Mesenchymal stem cell (in vitro differentiated cells and primary cell): Measurements from ENCODE around the gene IL22.

Experiments
- DNase-seq: peaks from one replicate; pipeline ENCODE4 v3.0.0-alpha.2; 2013
- H2AFZ ChIP-seq: one replicate; pipeline ENCODE4 v1.6.1; 2013; ENCODE audit warnings: low read depth, mild to moderate bottlenecking, control low read depth, inconsistent platforms, low read length, moderate library complexity
- H2AK5ac ChIP-seq: 2 replicates; pipeline ENCODE4 v1.6.1; 2013; ENCODE audit warnings: low read length, moderate library complexity, mild to moderate bottlenecking, inconsistent platforms; ENCODE audit not compliant: severe bottlenecking
- H2BK120ac ChIP-seq: one replicate; pipeline ENCODE4 v1.6.1; 2013; ENCODE audit warnings: low read depth, mild to moderate bottlenecking, inconsistent platforms, low read length, moderate library complexity
- H2BK12ac ChIP-seq, 2 experiments: one replicate each; pipeline ENCODE4 v1.6.1; 2013; ENCODE audit warnings: inconsistent platforms in 2 of 2, low read length in 2 of 2, mild to moderate bottlenecking in 2 of 2, moderate library complexity in 2 of 2, control low read depth in 1 of 2
- H2BK15ac ChIP-seq: one replicate; pipeline ENCODE4 v1.6.1; 2013; ENCODE audit warnings: mild to moderate bottlenecking, low read depth, inconsistent platforms; ENCODE audit not compliant: poor library complexity, severe bottlenecking
- H2BK5ac ChIP-seq: 2 replicates; pipeline ENCODE4 v1.6.1; 2013; ENCODE audit warnings: low read depth, mild to moderate bottlenecking, low read length, control low read depth, inconsistent platforms; ENCODE audit not compliant: poor library complexity, severe bottlenecking
- H3K14ac ChIP-seq, 2 experiments: one replicate each; pipeline ENCODE4 v1.6.1; 2013; ENCODE audit warnings: inconsistent platforms in 2 of 2, low read length in 2 of 2, control low read depth in 1 of 2, mild to moderate bottlenecking in 1 of 2, moderate library complexity in 1 of 2
- H3K18ac ChIP-seq, 2 experiments: one replicate each; pipeline ENCODE4 v1.6.1; 2013; ENCODE audit warnings: inconsistent platforms in 2 of 2, low read length in 2 of 2, control low read depth in 1 of 2, low read depth in 1 of 2, mild to moderate bottlenecking in 1 of 2
- H3K23ac ChIP-seq, 2 experiments: one replicate each; pipeline ENCODE4 v1.6.1; 2013; ENCODE audit warnings: inconsistent platforms in 2 of 2, low read length in 2 of 2, mild to moderate bottlenecking in 2 of 2, moderate library complexity in 2 of 2, control low read depth in 1 of 2
- H3K27ac ChIP-seq: 2 replicates; pipeline ENCODE4 v1.5.1; 2013; ENCODE audit warnings: mild to moderate bottlenecking, moderate library complexity, low read length, control low read depth, inconsistent platforms; ENCODE audit not compliant: poor library complexity, severe bottlenecking
- H3K27me3 ChIP-seq, 2 experiments: 2 replicates each; pipeline versions ENCODE4 v1.6.1 to v1.7.0; 2013; ENCODE audit warnings: low read length in 2 of 2, mild to moderate bottlenecking in 2 of 2, moderate library complexity in 2 of 2, control low read depth in 1 of 2, inconsistent platforms in 1 of 2; ENCODE audit not compliant: control insufficient read depth in 1 of 2, insufficient read depth in 1 of 2
- H3K36me3 ChIP-seq, 2 experiments: 2 replicates each; pipeline versions ENCODE4 v1.6.1 to v1.7.0; 2013; ENCODE audit warnings: low read length in 2 of 2, control low read depth in 1 of 2, inconsistent platforms in 1 of 2, low read depth in 1 of 2, mild to moderate bottlenecking in 1 of 2; ENCODE audit not compliant: insufficient read depth in 2 of 2, control insufficient read depth in 1 of 2
- H3K4ac ChIP-seq, 2 experiments: one replicate each; pipeline ENCODE4 v1.6.1; 2013; ENCODE audit warnings: inconsistent platforms in 2 of 2, low read length in 2 of 2, mild to moderate bottlenecking in 2 of 2, moderate library complexity in 2 of 2, control low read depth in 1 of 2, low read depth in 1 of 2
- H3K4me1 ChIP-seq: 2 replicates; pipeline ENCODE4 v1.6.1; 2013; ENCODE audit warnings: low read depth, low read length, control low read depth; ENCODE audit not compliant: control insufficient read depth, insufficient read depth
- H3K4me2 ChIP-seq: 2 replicates; pipeline ENCODE4 v1.6.1; 2013; ENCODE audit warnings: low read length, mild to moderate bottlenecking, inconsistent platforms; ENCODE audit not compliant: poor library complexity, severe bottlenecking
- H3K4me3 ChIP-seq, 2 experiments: 2 replicates each; pipeline versions ENCODE4 v1.5.1 to v1.7.0; 2013; ENCODE audit warnings: low read length in 2 of 2, mild to moderate bottlenecking in 2 of 2, control low read depth in 1 of 2, low read depth in 1 of 2; ENCODE audit not compliant: insufficient read depth in 1 of 2
- H3K79me1 ChIP-seq: replicated peaks from 2 replicates; pipeline ENCODE4 v1.6.1; 2013; ENCODE audit warnings: mild to moderate bottlenecking, control low read depth, low read length, inconsistent platforms; ENCODE audit not compliant: poor library complexity, severe bottlenecking
- H3K9ac ChIP-seq: 2 replicates; pipeline ENCODE4 v1.7.0; 2013; ENCODE audit warnings: mild to moderate bottlenecking, low read length, moderate library complexity
- H3K9me3 ChIP-seq: 2 replicates; pipeline ENCODE4 v1.7.0; 2013; ENCODE audit warnings: mild to moderate bottlenecking, low read length; ENCODE audit not compliant: control insufficient read depth
- H4K8ac ChIP-seq: one replicate; pipeline ENCODE4 v1.6.1; 2013; ENCODE audit warnings: inconsistent platforms, mild to moderate bottlenecking, low read length, moderate library complexity
- H4K91ac ChIP-seq: one replicate; pipeline ENCODE4 v1.6.1; 2013; ENCODE audit warnings: mild to moderate bottlenecking, low read length, inconsistent platforms
- WGBS: methylation state at CpG from one replicate; pipeline ENCODE4 v1.1.7; 2013; ENCODE audit warnings: mixed read lengths; 5-methylcytosine and 5-hydroxymethylcytosine counted together

Gene IL22

DNA sequence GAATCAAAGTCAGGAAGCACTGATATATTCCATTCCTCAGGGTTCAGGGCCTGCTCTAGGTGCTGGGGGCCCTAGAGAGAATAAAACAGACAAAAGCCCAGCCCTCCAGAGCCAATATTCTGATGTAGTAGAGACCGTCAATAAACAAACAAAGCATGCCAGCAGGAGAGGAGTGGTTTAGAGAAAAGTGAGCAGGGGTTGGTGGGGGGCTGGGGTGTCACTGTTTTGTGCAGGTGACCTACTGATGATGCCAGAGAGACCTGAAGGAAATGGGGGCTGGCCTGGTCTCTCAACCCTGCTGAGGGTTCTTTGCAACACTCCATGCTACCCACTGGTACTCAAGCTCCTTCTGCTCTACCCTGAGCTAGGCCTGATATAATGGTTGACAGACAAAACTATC, 54.3 kb downstream of the IL22 start:
- peaks cover 30 to 57% of the 10 kb centered on the region in 2 experiments for H3K27me3 ChIP-seq
- H3K9ac ChIP-seq = no peak overlapping the region
- H2BK120ac ChIP-seq = no peak overlapping the region
- no peak overlapping the region for H3K14ac ChIP-seq
- H3K4me2 ChIP-seq = no peak overlapping the region
- no peak overlapping the region for H4K91ac ChIP-seq
- no peak for DNase-seq
- H2BK5ac ChIP-seq = no peak overlapping the region
- no peaks in the 10 kb centered on the region for H3K79me1 ChIP-seq
- H3K4ac ChIP-seq = no peak overlapping the region
- H3K18ac ChIP-seq = no peak overlapping the region
- no peak overlapping the region for H2AFZ ChIP-seq
- WGBS = 90% methylated on average over 1 of the region's 1 CpG
- no peak overlapping the region for H4K8ac ChIP-seq
- no peak overlapping the region for H2BK12ac ChIP-seq
- H2BK15ac ChIP-seq = no peak overlapping the region
- H3K9me3 ChIP-seq = no peaks in the 10 kb centered on the region
- no peak overlapping the region for H3K23ac ChIP-seq
- no peak overlapping the region for H2AK5ac ChIP-seq
- H3K27ac ChIP-seq = no peak overlapping the region
- no peak overlapping the region for H3K4me3 ChIP-seq
- H3K4me1 ChIP-seq = no peaks in the 10 kb centered on the region
- H3K36me3 ChIP-seq = no peaks in the 10 kb centered on the region

DNA sequence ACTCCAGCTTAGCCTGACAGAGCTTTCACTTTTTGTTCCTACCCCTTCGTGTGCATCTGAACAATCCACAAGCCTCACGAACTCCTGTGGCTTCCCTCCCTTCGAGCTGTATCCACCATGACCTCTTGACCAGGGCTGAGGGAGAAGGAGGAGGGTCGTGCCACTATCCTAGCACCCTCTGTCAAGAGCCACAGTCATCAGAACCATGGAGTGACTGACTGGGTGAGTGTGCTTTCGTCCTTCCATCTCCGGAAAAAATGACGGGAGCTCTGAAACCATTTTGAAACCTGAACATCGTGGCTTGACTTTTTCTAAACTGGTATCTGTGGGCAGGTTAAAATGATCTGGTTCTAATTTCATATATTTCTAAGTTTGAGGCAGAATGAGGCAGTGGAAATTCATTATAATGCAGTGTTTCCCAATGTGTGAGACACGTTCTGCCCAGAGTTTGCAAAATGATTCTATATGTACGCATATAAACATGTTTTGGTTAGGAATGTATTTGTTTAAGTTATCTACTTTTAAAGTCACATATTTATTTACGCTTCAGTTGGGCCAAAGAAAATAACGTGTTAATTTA, 54.8 kb downstream of the IL22 start:
- H3K4me2 ChIP-seq = no peak overlapping the region
- H3K4ac ChIP-seq = no peak overlapping the region
- no peak overlapping the region for H2AK5ac ChIP-seq
- no peak overlapping the region for H4K91ac ChIP-seq
- H2BK12ac ChIP-seq = no peak overlapping the region
- no peak overlapping the region for H2BK120ac ChIP-seq
- no peak overlapping the region for H3K18ac ChIP-seq
- no peaks in the 10 kb centered on the region for H3K79me1 ChIP-seq
- H2BK5ac ChIP-seq = no peak overlapping the region
- H2BK15ac ChIP-seq = no peak overlapping the region
- no peak overlapping the region for H3K14ac ChIP-seq
- H2AFZ ChIP-seq = no peak overlapping the region
- no peak for DNase-seq
- H3K27ac ChIP-seq = no peak overlapping the region
- peaks cover 30 to 59% of the 10 kb centered on the region in 2 experiments for H3K27me3 ChIP-seq
- H3K23ac ChIP-seq = no peak overlapping the region
- no peaks in the 10 kb centered on the region for H3K9me3 ChIP-seq
- WGBS = 89% methylated on average over 7 of the region's 12 CpGs
- no peaks in the 10 kb centered on the region for H3K36me3 ChIP-seq
- H3K4me1 ChIP-seq = no peaks in the 10 kb centered on the region
- no peak overlapping the region for H3K4me3 ChIP-seq
- H3K9ac ChIP-seq = no peak overlapping the region
- H4K8ac ChIP-seq = no peak overlapping the region
